Esophagus muscularis mucosa (tissue), 2 donors: Measurements from ENCODE around the gene ZBTB7C.

Experiments
- POLR2A ChIP-seq: fragments of 450-650 bp; IDR thresholded peaks from one replicate; pipeline ENCODE4 v1.6.1; 2017; ENCODE audit warnings: antibody characterized with exemption, moderate library complexity, mild to moderate bottlenecking, low read depth
- POLR2AphosphoS5 ChIP-seq, 2 donors: sonication (generic); formaldehyde crosslinking; IDR thresholded peaks; one replicate each; pipeline ENCODE4 v1.6.1; 2017; ENCODE audit warnings: antibody characterized with exemption in 2 of 2

- TF ChIP-seq POLR2AphosphoS5 (IDR thresholded peaks at IDR 0.05) (no peak), POLR2A (no peak)
Measured at GRCh38 chr18:47978141-47978540, 431.0 kb downstream of the ZBTB7C start.
